Lower lobe of right lung (tissue), 2 donors: ENCODE measurements around the gene CCDC61. TPM values are rescaled to one million over a fixed set of nuclear protein-coding genes. Genes with fewer than 3 reads are reported as not detected.

ENCODE experiments used
- ATAC-seq, 2 donors: fragments of 200-7000 bp; cut with Tn5 transposase; one replicate each; pipeline ENCODE4 v1.9.1; 2020 to 2022; ENCODE audit warnings: mild to moderate bottlenecking in 2 of 2, moderate library complexity in 2 of 2
- DNase-seq: peaks from one replicate; pipeline ENCODE4 v3.0.0-alpha.2; 2020
- H3K27ac ChIP-seq: fragments of 200-600 bp; one replicate; pipeline ENCODE4 v1.8.0; 2022
- H3K27me3 ChIP-seq: fragments of 200-600 bp; one replicate; pipeline ENCODE4 v1.8.0; 2022; ENCODE audit warnings: low read depth
- H3K36me3 ChIP-seq: fragments of 200-600 bp; one replicate; pipeline ENCODE4 v1.8.0; 2022; ENCODE audit warnings: mild to moderate bottlenecking
- H3K4me1 ChIP-seq: fragments of 200-600 bp; one replicate; pipeline ENCODE4 v1.8.0; 2022
- H3K4me3 ChIP-seq: fragments of 200-600 bp; one replicate; pipeline ENCODE4 v1.8.0; 2022; ENCODE audit warnings: mild to moderate bottlenecking
- H3K9me3 ChIP-seq: fragments of 200-600 bp; one replicate; pipeline ENCODE4 v1.8.0; 2022
- intact Hi-C: fragments of 100-400 bp; cut with DNase I; formaldehyde crosslinking; loops from one replicate; pipeline ENCODE4 v1.11.0; 2022
- total RNA-seq: library from RNA; stranded (reverse); fragmentation: NEBNext Ultra II Directional; extraction: Animal tissue kit (Norgen Biotek cat#: 25700); gene quantifications from one replicate; pipeline ENCODE4 v1.2.1, GENCODE V29; 2021
- TF ChIP-seq, protein P1 (sequence below): fragments of 200-600 bp; IDR thresholded peaks from one replicate; pipeline ENCODE4 v1.8.0; 2022; ENCODE audit warnings: antibody characterized with exemption, mild to moderate bottlenecking
- donor health status: DM: no; HTN: yes; CAD: no; lungs with severe emphysema.

The CCDC61 gene
- total RNA-seq, 1 donor from 2014 or later: 16.3 TPM

DNA sequence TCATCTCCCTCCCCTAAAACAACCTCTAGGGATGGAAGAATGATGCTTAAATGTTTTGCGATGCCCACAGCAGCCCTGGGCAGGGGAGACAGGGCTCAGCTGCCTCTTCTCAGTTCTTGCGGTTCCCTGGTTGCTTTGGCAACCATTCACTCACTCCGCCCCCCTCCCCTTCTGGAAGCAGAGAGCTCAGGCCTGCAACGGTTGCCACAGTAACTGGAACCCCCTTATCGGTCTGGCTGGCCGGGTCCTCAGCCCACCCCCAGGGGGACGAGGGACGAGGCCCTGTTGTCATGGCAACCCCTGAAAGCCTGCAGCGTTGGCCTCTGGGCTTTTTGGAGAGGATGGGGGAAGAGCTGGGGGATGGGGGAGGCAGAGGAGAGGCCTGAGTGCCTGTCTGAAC, 41.1 kb upstream of the CCDC61 start:
- intact Hi-C loops: no loop called here
- H3K27me3 ChIP-seq: peaks cover 35% of the 10 kb centered on the region

DNA sequence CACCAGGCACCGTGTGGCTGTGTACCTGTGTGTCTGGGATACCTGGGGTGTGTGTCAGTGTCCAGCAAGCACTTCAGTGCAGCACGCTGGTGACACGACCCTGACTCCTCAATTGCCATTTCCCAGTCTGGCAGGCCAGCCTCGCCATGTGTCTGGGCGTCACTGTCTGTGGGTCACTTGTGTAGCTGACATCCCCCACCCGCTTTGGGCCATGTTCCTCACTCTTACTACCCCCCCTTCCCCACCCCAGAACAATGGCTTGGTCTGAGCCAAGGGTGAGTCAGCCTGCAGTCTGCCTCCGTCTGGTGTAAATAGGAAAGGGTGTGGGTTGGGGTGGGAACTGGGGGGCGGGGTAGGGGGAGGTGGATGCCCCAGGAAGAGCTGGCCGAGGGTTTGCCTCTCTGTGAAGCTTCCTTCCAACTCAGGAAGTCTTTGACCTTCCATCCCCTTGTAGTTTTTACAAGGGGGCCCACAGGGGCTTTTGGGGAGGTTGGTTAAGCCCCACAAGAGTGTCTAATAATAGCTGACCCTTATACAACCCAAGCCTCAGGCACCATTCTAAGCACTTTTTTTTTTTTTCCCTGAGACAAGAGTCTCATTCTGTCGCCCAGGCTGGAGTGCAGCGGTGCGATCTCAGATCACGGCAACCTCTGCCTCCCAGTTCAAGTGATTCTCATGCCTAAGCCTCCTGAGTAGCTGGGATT, 39.2 kb upstream of the CCDC61 start:
- intact Hi-C loops: no loop called here
- H3K27me3 ChIP-seq: peaks cover 41% of the 10 kb centered on the region
- H3K4me3 ChIP-seq: no peak overlapping the region
- ATAC-seq: peak; percentile 56 to 72
- peak; percentile 61 for DNase-seq
- peaks cover 12% of the 10 kb centered on the region for H3K36me3 ChIP-seq
- TF ChIP-seq, protein P1, sequence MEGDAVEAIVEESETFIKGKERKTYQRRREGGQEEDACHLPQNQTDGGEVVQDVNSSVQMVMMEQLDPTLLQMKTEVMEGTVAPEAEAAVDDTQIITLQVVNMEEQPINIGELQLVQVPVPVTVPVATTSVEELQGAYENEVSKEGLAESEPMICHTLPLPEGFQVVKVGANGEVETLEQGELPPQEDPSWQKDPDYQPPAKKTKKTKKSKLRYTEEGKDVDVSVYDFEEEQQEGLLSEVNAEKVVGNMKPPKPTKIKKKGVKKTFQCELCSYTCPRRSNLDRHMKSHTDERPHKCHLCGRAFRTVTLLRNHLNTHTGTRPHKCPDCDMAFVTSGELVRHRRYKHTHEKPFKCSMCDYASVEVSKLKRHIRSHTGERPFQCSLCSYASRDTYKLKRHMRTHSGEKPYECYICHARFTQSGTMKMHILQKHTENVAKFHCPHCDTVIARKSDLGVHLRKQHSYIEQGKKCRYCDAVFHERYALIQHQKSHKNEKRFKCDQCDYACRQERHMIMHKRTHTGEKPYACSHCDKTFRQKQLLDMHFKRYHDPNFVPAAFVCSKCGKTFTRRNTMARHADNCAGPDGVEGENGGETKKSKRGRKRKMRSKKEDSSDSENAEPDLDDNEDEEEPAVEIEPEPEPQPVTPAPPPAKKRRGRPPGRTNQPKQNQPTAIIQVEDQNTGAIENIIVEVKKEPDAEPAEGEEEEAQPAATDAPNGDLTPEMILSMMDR: no peak
- peak overlapping the region; percentile 76 for H3K27ac ChIP-seq
- peaks cover 35% of the 10 kb centered on the region for H3K4me1 ChIP-seq
- H3K9me3 ChIP-seq: no peaks in the 10 kb centered on the region

More for the DNA sequence above, 41.1 kb upstream of the CCDC61 start:
- TF ChIP-seq, protein P1: no peak
- H3K4me3 ChIP-seq: no peak overlapping the region
- no peak for ATAC-seq
- peaks cover 33% of the 10 kb centered on the region for H3K4me1 ChIP-seq
- H3K36me3 ChIP-seq: peaks cover 16% of the 10 kb centered on the region
- H3K9me3 ChIP-seq: no peaks in the 10 kb centered on the region
- peak overlapping the region; percentile 13 for H3K27ac ChIP-seq
- DNase-seq: no peak

DNA sequence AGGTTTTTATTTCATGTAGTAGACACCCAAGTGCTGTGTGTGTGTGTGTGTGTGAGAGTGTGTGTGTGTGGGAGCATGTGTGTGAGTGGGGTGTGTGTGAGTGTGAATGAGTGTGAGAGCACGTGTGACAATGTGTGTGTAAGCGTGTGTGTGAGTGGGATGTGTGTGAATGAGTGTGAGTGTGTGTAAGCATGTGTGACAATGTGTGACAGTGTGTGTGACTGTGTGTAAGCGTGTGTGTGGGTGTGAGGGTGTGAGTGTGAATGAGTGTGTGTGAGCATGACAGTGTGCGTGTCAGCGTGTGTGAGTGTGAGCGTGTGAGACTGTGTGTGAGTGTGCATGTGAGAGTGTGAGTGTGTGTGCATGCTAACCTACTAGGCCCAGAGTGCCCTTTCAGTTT, 36.9 kb upstream of the CCDC61 start:
- ATAC-seq (no peak), DNase-seq (no peak)
- peaks cover 27% of the 10 kb centered on the region for H3K4me1 ChIP-seq
- H3K36me3 ChIP-seq: no peaks in the 10 kb centered on the region
- intact Hi-C loops: no loop called here
- TF ChIP-seq, protein P1: no peak
- no peak overlapping the region for H3K4me3 ChIP-seq
- H3K27me3 ChIP-seq: peaks cover 35% of the 10 kb centered on the region
- H3K9me3 ChIP-seq: no peaks in the 10 kb centered on the region
- H3K27ac ChIP-seq: peak overlapping the region; percentile 67

DNA sequence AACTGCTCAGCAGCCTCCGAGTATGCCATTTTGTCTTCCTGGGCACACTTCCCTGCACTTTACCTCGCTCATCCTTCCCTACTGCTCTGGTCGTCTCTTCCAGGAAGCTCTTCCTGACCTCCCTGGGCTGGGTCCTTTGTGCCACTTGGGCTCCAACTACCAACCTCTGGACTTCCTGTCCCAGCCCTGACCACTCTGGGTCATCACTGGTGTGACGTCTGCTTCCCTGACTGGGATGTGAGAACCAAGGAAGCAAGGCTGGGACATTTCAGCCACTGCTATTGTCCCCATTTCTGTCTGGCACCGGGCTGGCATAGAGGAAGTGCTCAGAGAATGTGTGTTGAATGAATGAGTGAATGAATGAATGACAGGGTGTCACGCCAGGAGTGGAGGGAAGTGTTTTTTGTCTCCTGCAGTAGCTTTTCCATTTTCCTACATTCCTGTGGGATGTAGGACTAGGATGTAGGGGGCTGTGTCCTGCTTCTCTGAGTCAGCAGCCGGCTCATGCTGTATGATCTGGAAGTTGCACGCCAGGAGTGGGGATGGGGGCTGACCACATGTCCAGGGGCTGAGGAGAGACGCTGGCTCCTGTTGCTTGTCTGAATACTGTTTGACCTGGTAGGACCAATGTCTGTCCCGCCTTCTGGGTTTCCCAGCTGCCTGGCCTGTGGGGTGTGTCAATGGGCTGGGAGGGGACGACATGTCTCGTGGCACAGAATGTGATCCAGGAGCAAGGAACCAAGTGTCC, 36.3 kb upstream of the CCDC61 start:
- Histone ChIP-seq H3K4me1 (peaks cover 21% of the 10 kb centered on the region), H3K36me3 (no peaks in the 10 kb centered on the region), H3K27ac (peak overlapping the region; percentile 67), H3K9me3 (no peaks in the 10 kb centered on the region), H3K4me3 (no peak overlapping the region), H3K27me3 (peaks cover 29% of the 10 kb centered on the region)
- intact Hi-C loops: no loop called here
- ATAC-seq (no peak), DNase-seq (no peak)
- TF ChIP-seq, protein P1: no peak

DNA sequence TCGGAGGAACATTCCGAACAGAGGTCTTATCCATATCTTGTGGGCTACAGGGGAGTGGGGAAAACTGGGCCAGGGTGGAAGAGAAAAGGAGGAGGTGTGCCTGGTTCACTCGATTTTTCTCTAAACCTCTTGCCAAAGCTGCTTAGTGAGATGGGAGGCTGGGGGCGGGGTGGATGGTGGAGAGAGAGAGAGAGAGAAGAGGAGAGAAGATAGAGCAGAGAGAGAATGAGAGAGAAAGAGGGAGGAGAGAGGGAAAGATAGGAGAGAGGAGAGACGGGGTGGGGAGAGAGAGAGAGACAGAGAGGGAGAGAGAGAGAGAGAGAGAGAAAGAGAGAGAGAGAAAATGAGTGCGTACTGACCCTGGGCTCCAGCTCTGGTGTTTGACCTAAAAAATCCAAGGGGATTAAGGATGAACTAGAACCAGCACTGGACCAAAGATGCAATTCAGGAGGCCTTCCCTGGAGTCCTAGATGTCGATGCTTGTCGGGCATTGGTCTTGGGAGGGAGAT, 35.7 kb upstream of the CCDC61 start:
- Histone ChIP-seq H3K4me3 (no peak overlapping the region), H3K27me3 (peaks cover 27% of the 10 kb centered on the region), H3K27ac (peak overlapping the region; percentile 67), H3K9me3 (no peaks in the 10 kb centered on the region), H3K36me3 (no peaks in the 10 kb centered on the region), H3K4me1 (peaks cover 18% of the 10 kb centered on the region)
- ATAC-seq (no peak), DNase-seq (no peak)
- intact Hi-C loops: no loop called here
- TF ChIP-seq, protein P1: no peak
